Suprapubic skin (tissue), 4 donors: ENCODE data around the gene KIAA0825. TPM values are rescaled to one million over a fixed set of nuclear protein-coding genes. Genes with fewer than 3 reads are reported as not detected.
A peak's percentile ranks its signal among the peaks of the same experiment; 100 is the strongest.

Experiments used
- DNase-seq, 2 donors: peaks; one replicate each; pipeline ENCODE4 v3.0.0-alpha.2; 2019; ENCODE audit warnings: low spot score in 2 of 2
- H3K27ac ChIP-seq: fragments of 200-600 bp; sonication (generic); one replicate; pipeline ENCODE4 v1.5.1; 2019
- H3K27me3 ChIP-seq: fragments of 200-600 bp; sonication (generic); one replicate; pipeline ENCODE4 v1.5.1; 2019
- H3K36me3 ChIP-seq: fragments of 200-600 bp; sonication (generic); one replicate; pipeline ENCODE4 v1.5.1; 2019
- H3K4me1 ChIP-seq: fragments of 200-600 bp; sonication (generic); one replicate; pipeline ENCODE4 v1.5.1; 2019
- H3K4me3 ChIP-seq: fragments of 200-600 bp; sonication (generic); one replicate; pipeline ENCODE4 v1.5.1; 2019; ENCODE audit warnings: mild to moderate bottlenecking
- H3K9me3 ChIP-seq: fragments of 200-600 bp; sonication (generic); one replicate; pipeline ENCODE4 v1.5.1; 2019
- CTCF ChIP-seq, 2 donors: fragments of 200-600 bp in 1 of 2; fragments of 450-650 bp in 1 of 2; sonication (generic) in 1 of 2; IDR thresholded peaks; one replicate each; pipeline ENCODE4 v1.5.1; 2016 to 2019; ENCODE audit warnings: antibody characterized with exemption in 2 of 2, mild to moderate bottlenecking in 1 of 2, moderate library complexity in 1 of 2
- EP300 ChIP-seq: sonication (generic); formaldehyde crosslinking; IDR thresholded peaks from one replicate; pipeline ENCODE4 v1.6.1; 2017; ENCODE audit warnings: antibody characterized with exemption
- POLR2A ChIP-seq, 2 donors: fragments of 450-650 bp; IDR thresholded peaks; one replicate each; pipeline ENCODE4 v1.6.1; 2017; ENCODE audit warnings: antibody characterized with exemption in 2 of 2, mild to moderate bottlenecking in 2 of 2, moderate library complexity in 2 of 2
- POLR2AphosphoS5 ChIP-seq, 3 donors: sonication (generic); formaldehyde crosslinking; IDR thresholded peaks; one replicate each; pipeline ENCODE4 v1.6.1; 2017; ENCODE audit warnings: antibody characterized with exemption in 3 of 3
- WGBS: methylation state at CpG from one replicate; pipeline ENCODE4 v1.1.5; 2018; 5-methylcytosine and 5-hydroxymethylcytosine counted together
- total RNA-seq, 4 donors: library from RNA; depleted of rRNA; stranded (reverse); fragments of >200 nt; gene quantifications; one replicate each; pipeline ENCODE4 v1.1.0, GENCODE V29; 2016

The KIAA0825 gene
- total RNA-seq, 4 donors from 2014 or later: 3.4 to 5.8 (median 4.5) TPM

- WGBS: 67% methylated on average over 4 of the region's 4 CpGs
- TF ChIP-seq CTCF (IDR thresholded peaks at IDR 0.05): peak in 1 of 2 donors; percentile 25
- no peak for TF ChIP-seq POLR2AphosphoS5 (IDR thresholded peaks at IDR 0.05)
- no peak overlapping the region for H3K27ac ChIP-seq
- H3K4me1 ChIP-seq: no peaks in the 10 kb centered on the region
- no peaks in the 10 kb centered on the region for H3K9me3 ChIP-seq
- no peaks in the 10 kb centered on the region for H3K27me3 ChIP-seq
- H3K4me3 ChIP-seq: no peak overlapping the region
- no peaks in the 10 kb centered on the region for H3K36me3 ChIP-seq
- no peak for DNase-seq
These were observed 93.3 kb downstream of the KIAA0825 start for GRCh38 chr5:94524841-94525697.

- no peaks in the 10 kb centered on the region for H3K27me3 ChIP-seq
- no peak for DNase-seq
- H3K36me3 ChIP-seq: no peaks in the 10 kb centered on the region
- no peaks in the 10 kb centered on the region for H3K4me1 ChIP-seq
- no peaks in the 10 kb centered on the region for H3K9me3 ChIP-seq
- no peak overlapping the region for H3K4me3 ChIP-seq
- no peak for TF ChIP-seq POLR2A (IDR thresholded peaks at IDR 0.05)
- TF ChIP-seq CTCF (IDR thresholded peaks at IDR 0.05): no peak
- TF ChIP-seq POLR2AphosphoS5 (IDR thresholded peaks at IDR 0.05): no peak
- no peak for TF ChIP-seq EP300
- H3K27ac ChIP-seq: no peak overlapping the region
These were observed 95.4 kb downstream of the KIAA0825 start for GRCh38 chr5:94523018-94523417.

GRCh38 chr5:94522117-94522516 lies 96.3 kb downstream of the KIAA0825 start:
- no peak for DNase-seq
- WGBS: 97% methylated on average over 1 of the region's 1 CpG
- Histone ChIP-seq H3K27ac (no peak overlapping the region), H3K4me3 (no peak overlapping the region), H3K4me1 (no peaks in the 10 kb centered on the region), H3K36me3 (no peaks in the 10 kb centered on the region), H3K9me3 (no peaks in the 10 kb centered on the region), H3K27me3 (no peaks in the 10 kb centered on the region)
- no peak for TF ChIP-seq CTCF (IDR thresholded peaks at IDR 0.05)
- no peak for TF ChIP-seq EP300
- no peak for TF ChIP-seq POLR2A (IDR thresholded peaks at IDR 0.05)
- no peak for TF ChIP-seq POLR2AphosphoS5 (IDR thresholded peaks at IDR 0.05)

- no peaks in the 10 kb centered on the region for H3K36me3 ChIP-seq
- H3K27ac ChIP-seq: no peak overlapping the region
- H3K4me3 ChIP-seq: no peak overlapping the region
- no peaks in the 10 kb centered on the region for H3K27me3 ChIP-seq
- DNase-seq: no peak
- WGBS: 94% methylated on average over 3 of the region's 3 CpGs
- H3K9me3 ChIP-seq: no peaks in the 10 kb centered on the region
- H3K4me1 ChIP-seq: no peaks in the 10 kb centered on the region
- TF ChIP-seq POLR2A (IDR thresholded peaks at IDR 0.05) (no peak), POLR2AphosphoS5 (IDR thresholded peaks at IDR 0.05) (no peak), CTCF (IDR thresholded peaks at IDR 0.05) (no peak), EP300 (no peak)
These were observed 100.6 kb downstream of the KIAA0825 start for GRCh38 chr5:94517490-94518488.

- no peak overlapping the region for H3K27ac ChIP-seq
- no peaks in the 10 kb centered on the region for H3K4me1 ChIP-seq
- H3K9me3 ChIP-seq: no peaks in the 10 kb centered on the region
- H3K4me3 ChIP-seq: no peak overlapping the region
- no peak for DNase-seq
- TF ChIP-seq POLR2AphosphoS5 (IDR thresholded peaks at IDR 0.05): no peak
- TF ChIP-seq POLR2A (IDR thresholded peaks at IDR 0.05): no peak
- no peak for TF ChIP-seq CTCF (IDR thresholded peaks at IDR 0.05)
- no peak for TF ChIP-seq EP300
- no peaks in the 10 kb centered on the region for H3K36me3 ChIP-seq
- 92% methylated on average over 5 of the region's 5 CpGs for WGBS
- no peaks in the 10 kb centered on the region for H3K27me3 ChIP-seq
These were observed 102.3 kb downstream of the KIAA0825 start for GRCh38 chr5:94516148-94516547.
